Astrocyte (in vitro differentiated cells and primary cell): ENCODE results near the gene ITSN1.

Experiments used
- CTCF ChIP-seq: IDR thresholded peaks from 2 replicates; pipeline ENCODE4 v1.5.1; 2011; ENCODE audit warnings: low read depth, mild to moderate bottlenecking, inconsistent platforms, low read length, moderate library complexity; ENCODE audit not compliant: insufficient read depth
- EZH2 ChIP-seq: IDR thresholded peaks from 2 replicates; pipeline ENCODE4 v1.6.1; 2012; ENCODE audit warnings: mild to moderate bottlenecking, low read length, inconsistent platforms; ENCODE audit not compliant: insufficient read depth

GRCh38 chr21:33674226-33674625, 31.9 kb downstream of the ITSN1 start:
- no peak for TF ChIP-seq CTCF
- no peak for TF ChIP-seq EZH2
